SU-DHL-6 (cell line): ENCODE measurements around the gene KANK2.

ENCODE experiments used
- H2AFZ ChIP-seq: fragments of 200-600 bp; sonication (generic); 2 replicates; pipeline ENCODE4 v1.6.1; 2014; ENCODE audit warnings: low read depth, mild to moderate bottlenecking, moderate library complexity, mixed read lengths, antibody characterized with exemption, low read length; ENCODE audit not compliant: severe bottlenecking
- H3F3A ChIP-seq: fragments of 200-600 bp; shearing (Covaris generic); 2 replicates; pipeline ENCODE4 v1.6.0; 2016; ENCODE audit warnings: antibody characterized with exemption, mild to moderate bottlenecking; ENCODE audit not compliant: insufficient read depth
- H3K27ac ChIP-seq: fragments of 200-600 bp; sonication (generic); 2 replicates; pipeline ENCODE4 v1.5.1; 2016; ENCODE audit warnings: low read depth, mild to moderate bottlenecking, low read length, moderate library complexity, mixed read lengths
- H3K27me3 ChIP-seq: fragments of 200-600 bp; sonication (generic), shearing (Covaris generic); 2 replicates; pipeline ENCODE4 v1.6.0; 2014; ENCODE audit warnings: mild to moderate bottlenecking, low read length
- H3K36me3 ChIP-seq: fragments of 200-600 bp; sonication (generic); 2 replicates; pipeline ENCODE4 v1.6.1; 2014; ENCODE audit warnings: mild to moderate bottlenecking, low read length, mixed read lengths
- H3K4me2 ChIP-seq: fragments of 300-600, 200-600 bp; shearing (Covaris generic), sonication (generic); 2 replicates; pipeline ENCODE4 v1.6.0; 2014; ENCODE audit warnings: low read length, low read depth, mild to moderate bottlenecking; ENCODE audit not compliant: poor library complexity, severe bottlenecking
- H3K4me3 ChIP-seq: fragments of 200-600 bp; sonication (generic); 2 replicates; pipeline ENCODE4 v1.5.1; 2014; ENCODE audit warnings: antibody characterized with exemption, low read length, mild to moderate bottlenecking, mixed read lengths; ENCODE audit not compliant: insufficient read depth, poor library complexity, severe bottlenecking
- H3K79me2 ChIP-seq: fragments of 200-600 bp; sonication (generic); 2 replicates; pipeline ENCODE4 v1.6.1; 2014; ENCODE audit warnings: mild to moderate bottlenecking, low read length, moderate library complexity; ENCODE audit not compliant: insufficient read depth
- H3K9ac ChIP-seq: fragments of 200-600 bp; sonication (generic); 2 replicates; pipeline ENCODE4 v1.7.0; 2014; ENCODE audit warnings: mild to moderate bottlenecking, low read length
- H3K9me2 ChIP-seq: fragments of 200-600 bp; sonication (generic); replicated peaks from 2 replicates; pipeline ENCODE4 v1.6.1; 2014; ENCODE audit warnings: low read length; ENCODE audit not compliant: insufficient read depth
- H3K9me3 ChIP-seq: fragments of 200-600 bp; sonication (generic); 2 replicates; pipeline ENCODE4 v1.6.1; 2014; ENCODE audit warnings: low read length, mixed read lengths; ENCODE audit not compliant: insufficient read depth
- H4K20me1 ChIP-seq: fragments of 200-600 bp; sonication (generic); 2 replicates; pipeline ENCODE4 v1.6.1; 2014; ENCODE audit warnings: low read depth, mild to moderate bottlenecking, antibody characterized with exemption, low read length, moderate library complexity, mixed read lengths
- EZH2phosphoT487 ChIP-seq: fragments of 200-600 bp; sonication (generic), shearing (Covaris generic); conservative IDR thresholded peaks from 2 replicates; pipeline ENCODE4 v1.6.1; 2018; ENCODE audit warnings: mild to moderate bottlenecking, antibody characterized with exemption, low read length, moderate library complexity, mixed read lengths
- TF ChIP-seq, protein P1 (sequence below): fragments of 200-600 bp; sonication (generic); IDR thresholded peaks from one replicate; pipeline ENCODE4 v1.5.1; 2017; ENCODE audit warnings: antibody characterized with exemption, mild to moderate bottlenecking, low read length, moderate library complexity; ENCODE audit not compliant: insufficient read depth, poor library complexity, severe bottlenecking

KANK2 gene

GRCh38 chr19:11174336-11174735 lies 23.0 kb downstream of the KANK2 start:
- no peak overlapping the region for H3K4me2 ChIP-seq
- no peaks in the 10 kb centered on the region for H4K20me1 ChIP-seq
- no peaks in the 10 kb centered on the region for H3K9me2 ChIP-seq
- H3F3A ChIP-seq = no peaks in the 10 kb centered on the region
- H3K27ac ChIP-seq = no peak overlapping the region
- no peaks in the 10 kb centered on the region for H3K79me2 ChIP-seq
- no peak overlapping the region for H3K4me3 ChIP-seq
- H3K9me3 ChIP-seq = no peaks in the 10 kb centered on the region
- TF ChIP-seq, protein P1, sequence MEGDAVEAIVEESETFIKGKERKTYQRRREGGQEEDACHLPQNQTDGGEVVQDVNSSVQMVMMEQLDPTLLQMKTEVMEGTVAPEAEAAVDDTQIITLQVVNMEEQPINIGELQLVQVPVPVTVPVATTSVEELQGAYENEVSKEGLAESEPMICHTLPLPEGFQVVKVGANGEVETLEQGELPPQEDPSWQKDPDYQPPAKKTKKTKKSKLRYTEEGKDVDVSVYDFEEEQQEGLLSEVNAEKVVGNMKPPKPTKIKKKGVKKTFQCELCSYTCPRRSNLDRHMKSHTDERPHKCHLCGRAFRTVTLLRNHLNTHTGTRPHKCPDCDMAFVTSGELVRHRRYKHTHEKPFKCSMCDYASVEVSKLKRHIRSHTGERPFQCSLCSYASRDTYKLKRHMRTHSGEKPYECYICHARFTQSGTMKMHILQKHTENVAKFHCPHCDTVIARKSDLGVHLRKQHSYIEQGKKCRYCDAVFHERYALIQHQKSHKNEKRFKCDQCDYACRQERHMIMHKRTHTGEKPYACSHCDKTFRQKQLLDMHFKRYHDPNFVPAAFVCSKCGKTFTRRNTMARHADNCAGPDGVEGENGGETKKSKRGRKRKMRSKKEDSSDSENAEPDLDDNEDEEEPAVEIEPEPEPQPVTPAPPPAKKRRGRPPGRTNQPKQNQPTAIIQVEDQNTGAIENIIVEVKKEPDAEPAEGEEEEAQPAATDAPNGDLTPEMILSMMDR = no peak
- TF ChIP-seq EZH2phosphoT487 = no peak
- H3K27me3 ChIP-seq = no peaks in the 10 kb centered on the region
- H3K9ac ChIP-seq = no peak overlapping the region
- no peak overlapping the region for H2AFZ ChIP-seq
- no peaks in the 10 kb centered on the region for H3K36me3 ChIP-seq

DNA sequence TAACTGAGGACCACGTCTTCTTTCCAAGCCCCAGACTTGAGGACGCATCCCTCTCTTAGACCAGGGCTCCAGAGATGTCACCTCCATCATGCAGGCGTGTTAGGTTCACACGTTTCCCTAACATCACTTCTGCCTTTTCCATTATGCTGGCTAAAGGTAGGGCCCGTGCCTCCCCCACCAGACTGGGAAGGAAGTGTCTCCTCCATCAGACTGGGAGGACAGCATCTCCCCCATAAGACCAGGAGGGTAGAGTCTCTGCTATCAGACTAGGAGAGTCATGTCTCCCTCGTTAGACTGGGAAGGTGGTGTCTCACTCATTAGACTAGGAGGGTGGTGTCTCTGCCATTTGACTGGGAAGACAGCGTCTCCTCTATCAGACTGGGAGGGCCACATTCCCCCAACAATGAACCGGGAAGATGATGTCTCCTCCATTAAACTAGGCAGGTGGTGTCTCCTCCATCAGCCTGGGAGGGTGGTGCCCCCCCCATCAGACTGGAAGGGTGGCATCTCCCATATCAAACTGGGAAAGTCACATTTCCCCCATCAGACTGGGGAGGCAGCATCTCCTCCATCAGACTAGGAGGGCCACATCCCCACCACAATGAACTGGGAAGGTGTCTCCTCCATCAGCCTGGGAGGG lies 23.7 kb downstream of the KANK2 start:
- H3F3A ChIP-seq = no peaks in the 10 kb centered on the region
- no peak overlapping the region for H3K4me3 ChIP-seq
- no peak for TF ChIP-seq EZH2phosphoT487
- TF ChIP-seq, protein P1 = no peak
- no peaks in the 10 kb centered on the region for H3K36me3 ChIP-seq
- no peak overlapping the region for H2AFZ ChIP-seq
- no peak overlapping the region for H3K4me2 ChIP-seq
- H3K9me2 ChIP-seq = no peaks in the 10 kb centered on the region
- H3K27me3 ChIP-seq = no peaks in the 10 kb centered on the region
- no peak overlapping the region for H3K27ac ChIP-seq
- H3K79me2 ChIP-seq = no peaks in the 10 kb centered on the region
- H4K20me1 ChIP-seq = no peaks in the 10 kb centered on the region
- no peak overlapping the region for H3K9ac ChIP-seq
- no peaks in the 10 kb centered on the region for H3K9me3 ChIP-seq

- H3K9me3 ChIP-seq = no peaks in the 10 kb centered on the region
- H4K20me1 ChIP-seq = no peaks in the 10 kb centered on the region
- no peak overlapping the region for H3K27ac ChIP-seq
- no peaks in the 10 kb centered on the region for H3K27me3 ChIP-seq
- H3K36me3 ChIP-seq = no peaks in the 10 kb centered on the region
- no peak overlapping the region for H3K9ac ChIP-seq
- TF ChIP-seq, protein P1 = no peak
- TF ChIP-seq EZH2phosphoT487 = no peak
- H3K4me2 ChIP-seq = no peak overlapping the region
- H3K9me2 ChIP-seq = no peaks in the 10 kb centered on the region
- no peak overlapping the region for H2AFZ ChIP-seq
- no peaks in the 10 kb centered on the region for H3K79me2 ChIP-seq
- H3F3A ChIP-seq = no peaks in the 10 kb centered on the region
- no peak overlapping the region for H3K4me3 ChIP-seq
Measured at GRCh38 chr19:11172576-11172975, 24.8 kb downstream of the KANK2 start.

DNA sequence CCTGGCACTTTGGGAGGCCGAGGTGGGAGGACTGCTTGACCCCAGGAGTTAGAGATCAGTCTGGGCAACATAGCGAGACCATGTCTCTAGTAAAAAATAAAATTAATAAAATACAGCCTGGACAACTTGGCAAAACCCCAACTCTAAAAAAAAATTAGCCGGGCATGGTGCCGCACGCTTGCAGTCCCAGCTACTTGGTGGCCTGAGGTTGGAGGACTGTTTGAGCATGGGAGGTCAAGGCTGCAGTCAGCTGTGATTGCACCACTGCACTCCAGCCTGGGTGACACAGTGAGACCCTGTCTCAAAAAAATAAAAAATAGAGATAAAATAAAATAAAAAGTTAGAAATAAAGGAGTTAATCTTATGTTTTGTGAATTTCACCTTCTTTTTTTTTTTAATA lies 26.2 kb downstream of the KANK2 start:
- no peak overlapping the region for H2AFZ ChIP-seq
- no peaks in the 10 kb centered on the region for H4K20me1 ChIP-seq
- H3K9ac ChIP-seq = no peak overlapping the region
- H3K27me3 ChIP-seq = no peaks in the 10 kb centered on the region
- no peaks in the 10 kb centered on the region for H3K9me2 ChIP-seq
- H3K36me3 ChIP-seq = no peaks in the 10 kb centered on the region
- no peaks in the 10 kb centered on the region for H3K9me3 ChIP-seq
- H3F3A ChIP-seq = no peaks in the 10 kb centered on the region
- no peaks in the 10 kb centered on the region for H3K79me2 ChIP-seq
- no peak overlapping the region for H3K4me3 ChIP-seq
- no peak overlapping the region for H3K27ac ChIP-seq
- no peak overlapping the region for H3K4me2 ChIP-seq
- TF ChIP-seq EZH2phosphoT487 = no peak
- TF ChIP-seq, protein P1 = no peak
